GM12891 (cell line): Measurements from ENCODE around the gene ATP6V1D.

Experiments used
- DNase-seq: peaks from one replicate; pipeline ENCODE4 v3.0.0; 2011; ENCODE audit warnings: low spot score; ENCODE audit not compliant: insufficient read length
- FAIRE-seq: peaks from 2 replicates; lab custom pipeline; 2011; peaks lifted over from hg19 to GRCh38; lab: Jason Lieb, UNC
- PAX5 ChIP-seq: IDR thresholded peaks from 2 replicates; pipeline ENCODE4 v1.6.1; 2011; ENCODE audit warnings: low read length, moderate library complexity, mild to moderate bottlenecking; ENCODE audit not compliant: insufficient read depth, severe bottlenecking
- POLR2A ChIP-seq: IDR thresholded peaks from 2 replicates; pipeline ENCODE4 v1.6.1; 2011; ENCODE audit warnings: low read depth, low read length, control low read depth
- POLR2AphosphoS5 ChIP-seq: IDR thresholded peaks from 2 replicates; pipeline ENCODE4 v1.6.1; 2011; ENCODE audit warnings: low read depth, low read length, control low read depth
- POU2F2 ChIP-seq: IDR thresholded peaks from 2 replicates; pipeline ENCODE4 v1.6.1; 2011; ENCODE audit warnings: low read depth, mild to moderate bottlenecking, control low read depth, low read length, moderate library complexity
- SPI1 ChIP-seq: IDR thresholded peaks from 2 replicates; pipeline ENCODE4 v1.6.1; 2011; ENCODE audit warnings: low read depth, low read length, control low read depth
- TAF1 ChIP-seq: IDR thresholded peaks from 2 replicates; pipeline ENCODE4 v1.6.1; 2011; ENCODE audit warnings: low read depth, low read length, control low read depth

ATP6V1D gene

GRCh38 chr14:67371247-67372148 is 11.9 kb upstream of the ATP6V1D start:
- FAIRE-seq, result no peak
- TF ChIP-seq PAX5 (no peak), POLR2AphosphoS5 (no peak), SPI1 (no peak), POLR2A (no peak), POU2F2 (no peak), TAF1 (no peak)
- DNase-seq, result no peak

GRCh38 chr14:67370830-67371229 is 11.2 kb upstream of the ATP6V1D start:
- DNase-seq (no peak), FAIRE-seq (no peak)
- TF ChIP-seq POLR2A, result no peak
- TF ChIP-seq POU2F2, result no peak
- no peak for TF ChIP-seq TAF1
- TF ChIP-seq POLR2AphosphoS5, result no peak
- no peak for TF ChIP-seq SPI1
- TF ChIP-seq PAX5, result no peak

GRCh38 chr14:67365476-67365875 is 5.9 kb upstream of the ATP6V1D start:
- FAIRE-seq, result peak; percentile 9
- DNase-seq, result no peak
- no peak for TF ChIP-seq POU2F2
- no peak for TF ChIP-seq SPI1
- TF ChIP-seq PAX5, result no peak
- no peak for TF ChIP-seq TAF1
- no peak for TF ChIP-seq POLR2AphosphoS5
- TF ChIP-seq POLR2A, result no peak

- FAIRE-seq, result no peak
- no peak for DNase-seq
Observed at GRCh38 chr14:67360470-67361206, 1.0 kb upstream of the ATP6V1D start.

GRCh38 chr14:67358924-67359774 is 455 bp downstream of the ATP6V1D start:
- FAIRE-seq (no peak), DNase-seq (no peak)
- TF ChIP-seq SPI1 (no peak), POLR2AphosphoS5 (peak; percentile 59; the same call in 1 of the 2 replicates), TAF1 (no peak)

More at GRCh38 chr14:67360470-67361206, 1.0 kb upstream of the ATP6V1D start:
- no peak for TF ChIP-seq POU2F2
- no peak for TF ChIP-seq POLR2AphosphoS5

- no peak for FAIRE-seq
- no peak for DNase-seq
- TF ChIP-seq POLR2AphosphoS5 (no peak), SPI1 (no peak), TAF1 (no peak), POLR2A (no peak), PAX5 (no peak), POU2F2 (no peak)
Observed at GRCh38 chr14:67357969-67358354, 1.6 kb downstream of the ATP6V1D start.

- DNase-seq, result no peak
- no peak for FAIRE-seq
- TF ChIP-seq POU2F2, result no peak
- TF ChIP-seq PAX5, result no peak
- no peak for TF ChIP-seq SPI1
- TF ChIP-seq POLR2AphosphoS5, result no peak
- TF ChIP-seq TAF1, result no peak
- TF ChIP-seq POLR2A, result no peak
Observed at GRCh38 chr14:67357186-67357968, 2.2 kb downstream of the ATP6V1D start.

GRCh38 chr14:67352055-67352454 is 7.5 kb downstream of the ATP6V1D start:
- DNase-seq (no peak), FAIRE-seq (no peak)
- no peak for TF ChIP-seq SPI1
- TF ChIP-seq POLR2A, result no peak
- TF ChIP-seq PAX5, result no peak
- no peak for TF ChIP-seq POLR2AphosphoS5
- TF ChIP-seq TAF1, result no peak
- TF ChIP-seq POU2F2, result no peak

- no peak for FAIRE-seq
- DNase-seq, result no peak
- TF ChIP-seq PAX5 (no peak), TAF1 (no peak)
Observed at GRCh38 chr14:67345583-67345982, 14.0 kb downstream of the ATP6V1D start.
